Measurements from ENCODE around the gene TSPEAR.
A peak's percentile ranks its signal among the peaks of the same experiment; 100 is the strongest.
"Not testable (repeated sequence)": the region's sequence is repeated elsewhere in the genome, so short reads cannot be mapped to it uniquely, and the experiment has no call there.

Gene TSPEAR

GRCh38 chr21:44625756-44626155 is 85.6 kb downstream of the TSPEAR start:
- DNase-seq = no peak

GRCh38 chr21:44623575-44623974 is 87.8 kb downstream of the TSPEAR start:
- no peak for DNase-seq

- DNase-seq = no peak
These were observed 91.5 kb downstream of the TSPEAR start for GRCh38 chr21:44619886-44620285.

GRCh38 chr21:44618909-44619308 is 92.5 kb downstream of the TSPEAR start:
- peak; percentile 77 for DNase-seq

GRCh38 chr21:44618504-44618903 is 92.9 kb downstream of the TSPEAR start:
- peak; percentile 4 for DNase-seq

- no peak for DNase-seq
These were observed 94.3 kb downstream of the TSPEAR start for GRCh38 chr21:44617071-44617501.

- DNase-seq = no peak
These were observed 94.8 kb downstream of the TSPEAR start for GRCh38 chr21:44616591-44616926.

- DNase-seq = no peak
These were observed 95.3 kb downstream of the TSPEAR start for GRCh38 chr21:44615911-44616590.

- DNase-seq = no peak
These were observed 95.9 kb downstream of the TSPEAR start for GRCh38 chr21:44615466-44615865.

- DNase-seq = no peak
These were observed 96.4 kb downstream of the TSPEAR start for GRCh38 chr21:44614961-44615391.

- no peak for DNase-seq
These were observed 97.2 kb downstream of the TSPEAR start for GRCh38 chr21:44614161-44614631.

- DNase-seq = no peak
These were observed 97.8 kb downstream of the TSPEAR start for GRCh38 chr21:44613386-44614155.

GRCh38 chr21:44612669-44613229 is 98.6 kb downstream of the TSPEAR start:
- no peak for DNase-seq

- DNase-seq = no peak
These were observed 99.3 kb downstream of the TSPEAR start, which contains the start of gene KRTAP10-8 for GRCh38 chr21:44612029-44612486. TSS of gene KRTAP10-8 (plus strand) at chr21:44612079. CDS start at chr21:44612101, 22 bp downstream.

GRCh38 chr21:44611551-44611950 is 99.8 kb downstream of the TSPEAR start:
- DNase-seq = no peak

GRCh38 chr21:44610157-44610843 is 101.1 kb downstream of the TSPEAR start:
- DNase-seq = not testable (repeated sequence)

GRCh38 chr21:44609193-44609592 is 102.2 kb downstream of the TSPEAR start:
- DNase-seq = no peak

GRCh38 chr21:44606495-44606894 is 104.9 kb downstream of the TSPEAR start:
- no peak for DNase-seq

GRCh38 chr21:44603911-44604310 is 107.5 kb downstream of the TSPEAR start:
- no peak for DNase-seq

GRCh38 chr21:44603109-44603875 is 108.1 kb downstream of the TSPEAR start:
- DNase-seq = no peak

GRCh38 chr21:44602463-44602850 is 108.9 kb downstream of the TSPEAR start:
- no peak for DNase-seq

All from CD4-positive, alpha-beta T cell treated with Interleukin-12 subunit alpha and Interleukin-12 subunit beta, for 1 hour (primary cell).